SK-N-MC (cell line): ENCODE measurements around the gene TCTN1.

Experiments
- EZH2 ChIP-seq: fragments of 200-600 bp; sonication (generic); IDR thresholded peaks from one replicate; pipeline ENCODE4 v1.6.1; 2017; ENCODE audit warnings: antibody characterized with exemption
- POLR2AphosphoS5 ChIP-seq: IDR thresholded peaks from 2 replicates; pipeline ENCODE4 v1.6.1; 2012; ENCODE audit warnings: mild to moderate bottlenecking, low read depth, low read length, borderline replicate concordance

- TF ChIP-seq POLR2AphosphoS5 = no peak
- no peak for TF ChIP-seq EZH2
Observed at GRCh38 chr12:110683888-110684287, 70.0 kb downstream of the TCTN1 start.
